HepG2 (cell line): ENCODE results near the gene RB1. TPM values are rescaled to one million over a fixed set of nuclear protein-coding genes. Genes with fewer than 3 reads are reported as not detected.
"Not testable (repeated sequence)": the region's sequence is repeated elsewhere in the genome, so short reads cannot be mapped to it uniquely, and the experiment has no call there.

Experiments used
- ATAC-seq: fragments of 200-7000 bp; cut with Tn5 transposase; 3 replicates; pipeline ENCODE4 v1.9.1; 2020; ENCODE audit warnings: mild to moderate bottlenecking, moderate library complexity
- BruUV-seq: library from RNA; stranded (reverse); fragments of 400-500 nt; replicated peaks from 2 replicates; lab custom pipeline; 2021; lab: Mats Ljungman, UMichigan
- CTCF ChIA-PET: fragments of 300-600 bp; formaldehyde crosslinking; extraction: SDS; loops from one replicate; lab custom pipeline; 2021; ENCODE audit warnings: low total read pairs, inconsistent platforms, low intra/inter-chr PET ratio; lab: Yijun Ruan, JAX
- POLR2A ChIA-PET: fragments of 350-600 bp; sonication (Branson Sonifier 250); formaldehyde crosslinking; loops from one replicate; lab custom pipeline; 2020; ENCODE audit warnings: antibody characterized with exemption, inconsistent platforms; lab: Yijun Ruan, JAX
- DNase-seq: peaks from one replicate; pipeline ENCODE4 v3.0.0-alpha.2; 2015; ENCODE audit warnings: low spot score
- FAIRE-seq: peaks from 3 replicates; lab custom pipeline; 2011; peaks lifted over from hg19 to GRCh38; lab: Jason Lieb, UNC
- H2AFZ ChIP-seq: one replicate; pipeline ENCODE4 v1.6.1; 2011; ENCODE audit warnings: low read length, inconsistent platforms
- H3K27ac ChIP-seq: fragments of 300-600 bp; 3 replicates; pipeline ENCODE4 v1.8.0; 2011; ENCODE audit warnings: mixed run types, mild to moderate bottlenecking, mixed read lengths, low read length, inconsistent platforms; ENCODE audit not compliant: insufficient read depth; ENCODE audit errors: extremely low read length
- H3K27me3 ChIP-seq, 2 experiments: fragments of 200-600 bp in 1 of 2; 2 replicates in 1 of 2; 3 replicates in 1 of 2; pipeline versions ENCODE4 v1.6.0 to v1.8.0; 2011; ENCODE audit warnings: low read length in 2 of 2, mild to moderate bottlenecking in 2 of 2, moderate library complexity in 2 of 2, inconsistent platforms in 1 of 2; ENCODE audit not compliant: insufficient read depth in 2 of 2, control insufficient read depth in 1 of 2
- H3K36me3 ChIP-seq, 2 experiments: fragments of 200-600 bp in 1 of 2; replicated peaks in 1 of 2; 2 replicates in 1 of 2; 3 replicates in 1 of 2; pipeline versions ENCODE4 v1.5.1 to v1.8.0; 2011; ENCODE audit warnings: low read length in 2 of 2, inconsistent platforms in 1 of 2; ENCODE audit not compliant: insufficient read depth in 2 of 2, control insufficient read depth in 1 of 2
- H3K4me1 ChIP-seq: 2 replicates; pipeline ENCODE4 v1.5.1; 2012; ENCODE audit warnings: low read length, inconsistent platforms; ENCODE audit not compliant: insufficient read depth
- H3K4me2 ChIP-seq: 2 replicates; pipeline ENCODE4 v1.6.0; 2011; ENCODE audit warnings: low read depth, low read length, inconsistent platforms
- H3K4me3 ChIP-seq, 3 experiments: fragments of 200-600 bp in 1 of 3; sonication (generic), shearing (Covaris generic) in 1 of 3; replicated peaks in 1 of 3; 2 replicates each; pipeline ENCODE4 v1.5.1; 2011 to 2016; ENCODE audit warnings: low read length in 3 of 3, inconsistent platforms in 2 of 3, low read depth in 2 of 3, mild to moderate bottlenecking in 2 of 3, control low read depth in 1 of 3, mixed read lengths in 1 of 3; ENCODE audit not compliant: insufficient read depth in 1 of 3
- H3K79me2 ChIP-seq: one replicate; pipeline ENCODE4 v1.6.1; 2011; ENCODE audit warnings: low read length, inconsistent platforms; ENCODE audit not compliant: insufficient read depth
- H3K9ac ChIP-seq: 2 replicates; pipeline ENCODE4 v1.6.0; 2011; ENCODE audit warnings: mild to moderate bottlenecking, low read depth, low read length, inconsistent platforms; ENCODE audit not compliant: insufficient read depth
- H3K9me3 ChIP-seq: 2 replicates; pipeline ENCODE4 v1.5.1; 2012; ENCODE audit warnings: mild to moderate bottlenecking, low read length
- H4K20me1 ChIP-seq: 2 replicates; pipeline ENCODE4 v1.6.0; 2011; ENCODE audit warnings: inconsistent platforms, mild to moderate bottlenecking, low read length, moderate library complexity; ENCODE audit not compliant: insufficient read depth
- BRCA1 ChIP-seq: sonication (generic); formaldehyde crosslinking; IDR thresholded peaks from 2 replicates; pipeline ENCODE4 v1.4.0; 2020; ENCODE audit warnings: missing genetic modification reagents
- PAWR ChIP-seq: sonication (generic); formaldehyde crosslinking; IDR thresholded peaks from 2 replicates; pipeline ENCODE4 v1.4.0; 2020; ENCODE audit warnings: missing genetic modification reagents, mild to moderate bottlenecking, borderline replicate concordance
- RAD21 ChIP-seq: fragments of 450-650 bp; formaldehyde crosslinking; IDR thresholded peaks from 2 replicates; pipeline ENCODE4 v1.5.0; 2020; ENCODE audit warnings: mild to moderate bottlenecking
- ZNF710 ChIP-seq: sonication (generic); formaldehyde crosslinking; IDR thresholded peaks from 2 replicates; pipeline ENCODE4 v1.5.0; 2020; ENCODE audit warnings: mild to moderate bottlenecking, missing genetic modification reagents, borderline replicate concordance
- WGBS: methylation state at CpG from one replicate; pipeline ENCODE4 v1.1.6; 2017; ENCODE audit warnings: low lambda C conversion rate; 5-methylcytosine and 5-hydroxymethylcytosine counted together
- in situ Hi-C: cut with HindIII; loops from 2 replicates; pipeline ENCODE4 v1.10.0; 2017; ENCODE audit warnings: low pct_unique_long_range_greater_than_20kb; ENCODE audit not compliant: extremely low pct_ligation_motif_present
- intact Hi-C: fragments of 100-400 bp; cut with micrococcal nuclease; formaldehyde crosslinking; loops from one replicate; pipeline ENCODE4 v1.10.0; 2022; ENCODE audit not compliant: unreplicated experiment
- polyA plus RNA-seq, 8 experiments: library from polyadenylated mRNA; depleted of rRNA in 3 of 8; stranded (reverse) in 7 of 8; unstranded in 1 of 8; fragments of >200 nt; fragmentation: Illumina TruSeq in 4 of 8; extraction: Trizol in 4 of 8; gene quantifications; 2 replicates each; pipeline versions ENCODE4 v1.2.1 to v1.2.3, GENCODE V29; 2011 to 2016; ENCODE audit warnings: low read depth in 4 of 8, missing spikeins in 1 of 8, mixed read lengths in 1 of 8; ENCODE audit not compliant: insufficient read depth in 1 of 8
- total RNA-seq, 5 experiments: library from RNA; depleted of rRNA; stranded (reverse); fragments of >200 nt; fragmentation: Illumina TruSeq; extraction: Trizol; gene quantifications; 2 replicates each; pipeline ENCODE4 v1.2.3, GENCODE V29; 2016; ENCODE audit warnings: low read depth in 1 of 5

RB1 gene
- total and polyA plus RNA-seq, 2 of the 13 experiments (the other 11 are each of a cell fraction or from before 2014, with no cell fraction given) = 15.6 to 23.7 TPM

GRCh38 chr13:48334534-48335127 is 31.1 kb downstream of the RB1 start (continued):
- TF ChIP-seq ZNF710 (CRISPR knock-in tag) (no peak), BRCA1 (CRISPR knock-in tag) (no peak), RAD21 (CRISPR knock-in tag) (peak; percentile 59), PAWR (CRISPR knock-in tag) (no peak)
- TF ChIP-seq, all 625 proteins: peak for 5

GRCh38 chr13:48339198-48339597 is 35.6 kb downstream of the RB1 start:
- H3K4me2 ChIP-seq, CTCF ChIA-PET, H3K36me3 ChIP-seq, H3K4me3 ChIP-seq, H3K79me2 ChIP-seq, H3K4me1 ChIP-seq, POLR2A ChIA-PET, H3K9me3 ChIP-seq, FAIRE-seq, DNase-seq, intact Hi-C loops, H4K20me1 ChIP-seq, in situ Hi-C loops, H3K27me3 ChIP-seq, H3K9ac ChIP-seq, ATAC-seq, H2AFZ ChIP-seq, BruUV-seq, H3K27ac ChIP-seq: not testable (repeated sequence)
- 100% methylated on average over 6 of the region's 11 CpGs for WGBS
